Effector memory CD8-positive, alpha-beta T cell (primary cell): ENCODE measurements around the gene ZNF366.
"Not testable (repeated sequence)": the region's sequence is repeated elsewhere in the genome, so short reads cannot be mapped to it uniquely, and the experiment has no call there.

Experiments used
- ATAC-seq: fragments of 150-1000 bp; cut with Tn5 transposase; replicated peaks from 2 replicates; pipeline ENCODE4 v1.10.0; 2021; ENCODE audit warnings: mild to moderate bottlenecking, moderate library complexity
- DNase-seq, 3 experiments: peaks; one replicate each; pipeline ENCODE4 v3.0.0; 2021
- H3K27ac Mint-ChIP-seq, 2 donors: one replicate each; pipeline ENCODE4 v1.8.0; 2022; ENCODE audit warnings: mild to moderate bottlenecking in 2 of 2, mixed read lengths in 2 of 2, moderate library complexity in 2 of 2
- H3K27me3 Mint-ChIP-seq, 2 donors: one replicate each; pipeline ENCODE4 v1.8.0; 2022; ENCODE audit warnings: mixed read lengths in 2 of 2
- H3K36me3 Mint-ChIP-seq: one replicate; pipeline ENCODE4 v1.8.0; 2022; ENCODE audit warnings: mild to moderate bottlenecking, moderate library complexity, mixed read lengths; ENCODE audit not compliant: insufficient read depth
- H3K4me1 Mint-ChIP-seq, 2 donors: one replicate each; pipeline ENCODE4 v1.8.0; 2022; ENCODE audit warnings: low read depth in 2 of 2, mixed read lengths in 2 of 2
- H3K4me3 Mint-ChIP-seq, 2 donors: one replicate each; pipeline ENCODE4 v1.8.0; 2022; ENCODE audit warnings: mild to moderate bottlenecking in 2 of 2, mixed read lengths in 2 of 2, moderate library complexity in 2 of 2
- H3K9me3 Mint-ChIP-seq, 2 donors: one replicate each; pipeline ENCODE4 v1.8.0; 2022; ENCODE audit warnings: mixed read lengths in 2 of 2

ZNF366 gene

GRCh38 chr5:72408127-72408526 is 99.1 kb downstream of the ZNF366 start:
- no peaks in the 10 kb centered on the region for H3K36me3 Mint-ChIP-seq
- H3K27me3 Mint-ChIP-seq, result peaks cover 22 to 34% of the 10 kb centered on the region in 2 donors
- no peak for DNase-seq
- ATAC-seq, result no peak
- H3K4me1 Mint-ChIP-seq, result no peaks in the 10 kb centered on the region
- H3K4me3 Mint-ChIP-seq, result no peak overlapping the region
- no peaks in the 10 kb centered on the region for H3K9me3 Mint-ChIP-seq
- H3K27ac Mint-ChIP-seq, result no peak overlapping the region

- DNase-seq (no peak), ATAC-seq (no peak)
- no peaks in the 10 kb centered on the region for H3K4me1 Mint-ChIP-seq
- peaks cover 22 to 34% of the 10 kb centered on the region in 2 donors for H3K27me3 Mint-ChIP-seq
- H3K4me3 Mint-ChIP-seq, result no peak overlapping the region
- no peaks in the 10 kb centered on the region for H3K9me3 Mint-ChIP-seq
- no peak overlapping the region for H3K27ac Mint-ChIP-seq
- no peaks in the 10 kb centered on the region for H3K36me3 Mint-ChIP-seq
Measured at GRCh38 chr5:72407541-72407940, 99.7 kb downstream of the ZNF366 start.

- H3K4me3 Mint-ChIP-seq, result no peak overlapping the region
- H3K4me1 Mint-ChIP-seq, result no peaks in the 10 kb centered on the region
- no peak overlapping the region for H3K27ac Mint-ChIP-seq
- DNase-seq, result no peak
- peaks cover 22 to 36% of the 10 kb centered on the region in 2 donors for H3K27me3 Mint-ChIP-seq
- no peaks in the 10 kb centered on the region for H3K36me3 Mint-ChIP-seq
- no peak for ATAC-seq
- H3K9me3 Mint-ChIP-seq, result peaks cover 0 to 1% of the 10 kb centered on the region in 2 donors
Measured at GRCh38 chr5:72407078-72407477, 100.1 kb downstream of the ZNF366 start.

GRCh38 chr5:72404771-72405170 is 102.4 kb downstream of the ZNF366 start:
- H3K27ac Mint-ChIP-seq, H3K4me1 Mint-ChIP-seq, H3K36me3 Mint-ChIP-seq, H3K9me3 Mint-ChIP-seq, H3K4me3 Mint-ChIP-seq, DNase-seq, ATAC-seq: not testable (repeated sequence)
- peaks cover 31 to 39% of the 10 kb centered on the region in 2 donors for H3K27me3 Mint-ChIP-seq

- no peak for ATAC-seq
- Mint-ChIP-seq H3K27ac (no peak overlapping the region), H3K9me3 (peaks cover 7% of the 10 kb centered on the region in 2 donors), H3K36me3 (no peaks in the 10 kb centered on the region), H3K4me3 (no peak overlapping the region), H3K4me1 (no peaks in the 10 kb centered on the region), H3K27me3 (peaks cover 34 to 41% of the 10 kb centered on the region in 2 donors)
- no peak for DNase-seq
Measured at GRCh38 chr5:72402959-72403628, 104.1 kb downstream of the ZNF366 start.

- ATAC-seq (no peak), DNase-seq (no peak)
- Mint-ChIP-seq H3K27ac (no peak overlapping the region), H3K36me3 (no peaks in the 10 kb centered on the region), H3K27me3 (peaks cover 34 to 46% of the 10 kb centered on the region in 2 donors), H3K4me1 (no peaks in the 10 kb centered on the region), H3K4me3 (no peak overlapping the region), H3K9me3 (peaks cover 7% of the 10 kb centered on the region in 2 donors)
Measured at GRCh38 chr5:72402381-72402890, 104.8 kb downstream of the ZNF366 start.

- Mint-ChIP-seq H3K4me3 (no peak overlapping the region), H3K9me3 (peaks cover 7% of the 10 kb centered on the region in 2 donors), H3K27me3 (peaks cover 24 to 34% of the 10 kb centered on the region in 2 donors), H3K36me3 (no peaks in the 10 kb centered on the region), H3K4me1 (no peaks in the 10 kb centered on the region), H3K27ac (no peak overlapping the region)
- DNase-seq, result no peak
- no peak for ATAC-seq
Measured at GRCh38 chr5:72400950-72401349, 106.3 kb downstream of the ZNF366 start.

GRCh38 chr5:72397836-72398235 is 109.4 kb downstream of the ZNF366 start:
- no peaks in the 10 kb centered on the region for H3K4me1 Mint-ChIP-seq
- peaks cover 7% of the 10 kb centered on the region in 2 donors for H3K9me3 Mint-ChIP-seq
- ATAC-seq, result no peak
- H3K36me3 Mint-ChIP-seq, result no peaks in the 10 kb centered on the region
- DNase-seq, result no peak
- no peak overlapping the region for H3K4me3 Mint-ChIP-seq
- H3K27ac Mint-ChIP-seq, result no peak overlapping the region
- H3K27me3 Mint-ChIP-seq, result peaks cover 21 to 45% of the 10 kb centered on the region in 2 donors

- H3K27ac Mint-ChIP-seq, result no peak overlapping the region
- no peaks in the 10 kb centered on the region for H3K9me3 Mint-ChIP-seq
- no peak for ATAC-seq
- no peaks in the 10 kb centered on the region for H3K4me1 Mint-ChIP-seq
- no peaks in the 10 kb centered on the region for H3K36me3 Mint-ChIP-seq
- peaks cover 18 to 52% of the 10 kb centered on the region in 2 donors for H3K27me3 Mint-ChIP-seq
- H3K4me3 Mint-ChIP-seq, result no peak overlapping the region
- no peak for DNase-seq
Measured at GRCh38 chr5:72394688-72395087, 112.5 kb downstream of the ZNF366 start.

GRCh38 chr5:72393052-72393451 is 114.2 kb downstream of the ZNF366 start:
- Mint-ChIP-seq H3K27ac (no peak overlapping the region), H3K4me3 (no peak overlapping the region), H3K4me1 (no peaks in the 10 kb centered on the region), H3K36me3 (no peaks in the 10 kb centered on the region), H3K9me3 (no peaks in the 10 kb centered on the region), H3K27me3 (peaks cover 34 to 59% of the 10 kb centered on the region in 2 donors)
- DNase-seq, result no peak
- ATAC-seq, result no peak
